Endothelial cell (in vitro differentiated cells): ENCODE data around the gene KRTAP10-6. TPM values are rescaled to one million over a fixed set of nuclear protein-coding genes. Genes with fewer than 3 reads are reported as not detected.
"Not testable (repeated sequence)": the region's sequence is repeated elsewhere in the genome, so short reads cannot be mapped to it uniquely, and the experiment has no call there.

Source experiments
- DNase-seq: peaks from one replicate; pipeline ENCODE4 v3.0.0; 2021; ENCODE audit warnings: low spot score
- H3K27ac Mint-ChIP-seq: one replicate; pipeline ENCODE4 v1.8.0; 2021; ENCODE audit warnings: mixed read lengths, inconsistent platforms; ENCODE audit not compliant: unreplicated experiment
- H3K27me3 Mint-ChIP-seq: one replicate; pipeline ENCODE4 v1.8.0; 2021; ENCODE audit warnings: mild to moderate bottlenecking, moderate library complexity, mixed read lengths, inconsistent platforms; ENCODE audit not compliant: unreplicated experiment
- H3K36me3 Mint-ChIP-seq: one replicate; pipeline ENCODE4 v1.8.0; 2021; ENCODE audit warnings: mild to moderate bottlenecking, low read depth, mixed read lengths, inconsistent platforms; ENCODE audit not compliant: unreplicated experiment
- H3K4me1 Mint-ChIP-seq: one replicate; pipeline ENCODE4 v1.8.0; 2021; ENCODE audit warnings: mild to moderate bottlenecking, mixed read lengths, inconsistent platforms; ENCODE audit not compliant: unreplicated experiment
- H3K4me3 Mint-ChIP-seq: one replicate; pipeline ENCODE4 v1.8.0; 2021; ENCODE audit warnings: mild to moderate bottlenecking, mixed read lengths, inconsistent platforms; ENCODE audit not compliant: unreplicated experiment
- H3K9me3 Mint-ChIP-seq: one replicate; pipeline ENCODE4 v1.8.0; 2021; ENCODE audit warnings: mixed read lengths, inconsistent platforms; ENCODE audit not compliant: unreplicated experiment
- total RNA-seq: library from RNA; stranded (reverse); fragmentation: NEBNext Ultra II Directional; extraction: Animal tissue kit (Norgen Biotek cat#: 25700); gene quantifications from one replicate; pipeline ENCODE4 v1.2.1, GENCODE V29; 2021; ENCODE audit not compliant: unreplicated experiment
- TF ChIP-seq, protein P1 (sequence below): fragments of 200-600 bp; sonication (generic); IDR thresholded peaks from one replicate; pipeline ENCODE4 v1.5.0; 2021; ENCODE audit warnings: antibody characterized with exemption; ENCODE audit not compliant: unreplicated experiment

Gene KRTAP10-6
- total RNA-seq, 1 donor from 2014 or later: not detected

DNA sequence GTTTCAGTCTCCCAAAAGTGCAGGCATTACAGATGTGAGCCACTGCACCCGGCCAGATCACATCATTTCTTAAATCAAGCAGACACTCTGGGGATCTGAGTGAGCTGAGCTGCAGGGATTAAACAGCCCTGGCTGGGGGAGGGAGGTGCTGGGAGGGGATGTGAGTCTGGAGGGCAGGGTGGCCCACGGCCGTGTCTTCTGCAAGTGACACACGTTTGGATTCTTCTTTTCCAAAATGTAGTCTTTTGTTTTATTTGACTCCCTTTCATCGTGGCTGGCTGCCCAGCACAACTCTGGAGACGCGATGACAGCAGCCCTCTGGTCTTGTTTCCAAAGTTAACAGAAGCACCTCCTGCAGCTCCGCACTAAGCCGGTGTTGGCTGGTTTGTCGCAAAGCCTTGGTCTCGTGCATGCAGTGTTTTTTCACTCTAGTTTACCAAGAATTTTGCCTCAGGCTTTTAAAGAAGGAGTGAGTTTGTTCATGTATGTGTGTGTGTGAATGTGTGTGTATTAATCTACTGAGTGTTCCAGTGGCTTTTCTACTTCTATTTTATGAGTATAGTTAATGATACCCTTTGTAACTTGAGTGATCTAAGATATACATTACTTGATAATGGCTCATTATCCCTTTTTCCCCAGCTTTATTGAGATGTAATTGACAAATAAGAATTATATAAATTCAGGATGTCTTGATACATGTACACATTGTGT, 9.1 kb downstream of the KRTAP10-6 start:
- Mint-ChIP-seq H3K27me3 (peaks cover 6% of the 10 kb centered on the region), H3K4me1 (no peaks in the 10 kb centered on the region), H3K4me3 (no peak overlapping the region), H3K36me3 (peaks cover 4% of the 10 kb centered on the region), H3K9me3 (no peaks in the 10 kb centered on the region), H3K27ac (no peak overlapping the region)
- DNase-seq: no peak
- TF ChIP-seq, protein P1, sequence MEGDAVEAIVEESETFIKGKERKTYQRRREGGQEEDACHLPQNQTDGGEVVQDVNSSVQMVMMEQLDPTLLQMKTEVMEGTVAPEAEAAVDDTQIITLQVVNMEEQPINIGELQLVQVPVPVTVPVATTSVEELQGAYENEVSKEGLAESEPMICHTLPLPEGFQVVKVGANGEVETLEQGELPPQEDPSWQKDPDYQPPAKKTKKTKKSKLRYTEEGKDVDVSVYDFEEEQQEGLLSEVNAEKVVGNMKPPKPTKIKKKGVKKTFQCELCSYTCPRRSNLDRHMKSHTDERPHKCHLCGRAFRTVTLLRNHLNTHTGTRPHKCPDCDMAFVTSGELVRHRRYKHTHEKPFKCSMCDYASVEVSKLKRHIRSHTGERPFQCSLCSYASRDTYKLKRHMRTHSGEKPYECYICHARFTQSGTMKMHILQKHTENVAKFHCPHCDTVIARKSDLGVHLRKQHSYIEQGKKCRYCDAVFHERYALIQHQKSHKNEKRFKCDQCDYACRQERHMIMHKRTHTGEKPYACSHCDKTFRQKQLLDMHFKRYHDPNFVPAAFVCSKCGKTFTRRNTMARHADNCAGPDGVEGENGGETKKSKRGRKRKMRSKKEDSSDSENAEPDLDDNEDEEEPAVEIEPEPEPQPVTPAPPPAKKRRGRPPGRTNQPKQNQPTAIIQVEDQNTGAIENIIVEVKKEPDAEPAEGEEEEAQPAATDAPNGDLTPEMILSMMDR: no peak

DNA sequence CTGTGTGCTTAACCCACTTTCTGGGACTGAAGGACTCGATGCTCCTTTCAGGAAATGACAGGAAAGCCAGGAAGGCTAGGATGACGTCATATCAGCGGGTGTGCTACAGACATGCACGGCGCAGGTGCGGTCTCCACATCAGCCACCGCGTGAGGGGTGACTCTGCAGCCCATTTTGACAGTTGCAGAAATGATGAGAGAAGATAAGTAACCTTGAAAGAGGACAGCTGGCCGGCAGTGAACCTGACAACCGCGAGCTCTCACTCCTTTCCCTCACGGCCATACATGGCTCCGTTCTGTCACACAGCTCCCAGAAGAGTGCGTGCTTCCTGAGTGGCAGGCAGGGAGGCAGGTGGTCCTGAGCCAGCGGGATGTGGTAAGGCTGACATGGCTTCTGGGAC, 10.2 kb downstream of the KRTAP10-6 start:
- H3K4me3 Mint-ChIP-seq: no peak overlapping the region
- H3K9me3 Mint-ChIP-seq: no peaks in the 10 kb centered on the region
- TF ChIP-seq, protein P1: no peak
- DNase-seq: no peak
- H3K27me3 Mint-ChIP-seq: peaks cover 6% of the 10 kb centered on the region
- H3K4me1 Mint-ChIP-seq: no peaks in the 10 kb centered on the region
- peaks cover 4% of the 10 kb centered on the region for H3K36me3 Mint-ChIP-seq
- no peak overlapping the region for H3K27ac Mint-ChIP-seq

DNA sequence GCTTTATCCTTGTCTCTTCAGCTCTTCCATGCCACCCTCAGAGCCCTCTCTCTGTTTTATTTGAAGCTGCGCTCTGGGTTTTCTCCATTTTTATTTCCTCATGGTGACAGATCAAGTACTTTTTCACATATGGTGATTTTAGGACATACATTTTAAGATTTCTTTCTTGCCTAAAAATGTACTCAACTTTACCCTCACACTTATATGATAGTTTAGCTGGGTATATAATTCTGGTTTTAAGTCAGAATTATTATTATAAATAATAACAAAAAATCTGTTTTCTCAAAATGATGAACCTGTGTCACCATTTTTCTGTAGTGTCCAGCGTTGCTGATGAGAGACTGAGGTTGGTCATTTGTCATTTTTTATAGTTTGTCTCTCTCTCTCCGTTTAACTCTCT, 11.1 kb downstream of the KRTAP10-6 start:
- DNase-seq: no peak
- TF ChIP-seq, protein P1: no peak
- Mint-ChIP-seq H3K36me3 (no peaks in the 10 kb centered on the region), H3K27ac (no peak overlapping the region), H3K9me3 (no peaks in the 10 kb centered on the region), H3K27me3 (peaks cover 4% of the 10 kb centered on the region), H3K4me3 (no peak overlapping the region), H3K4me1 (no peaks in the 10 kb centered on the region)

DNA sequence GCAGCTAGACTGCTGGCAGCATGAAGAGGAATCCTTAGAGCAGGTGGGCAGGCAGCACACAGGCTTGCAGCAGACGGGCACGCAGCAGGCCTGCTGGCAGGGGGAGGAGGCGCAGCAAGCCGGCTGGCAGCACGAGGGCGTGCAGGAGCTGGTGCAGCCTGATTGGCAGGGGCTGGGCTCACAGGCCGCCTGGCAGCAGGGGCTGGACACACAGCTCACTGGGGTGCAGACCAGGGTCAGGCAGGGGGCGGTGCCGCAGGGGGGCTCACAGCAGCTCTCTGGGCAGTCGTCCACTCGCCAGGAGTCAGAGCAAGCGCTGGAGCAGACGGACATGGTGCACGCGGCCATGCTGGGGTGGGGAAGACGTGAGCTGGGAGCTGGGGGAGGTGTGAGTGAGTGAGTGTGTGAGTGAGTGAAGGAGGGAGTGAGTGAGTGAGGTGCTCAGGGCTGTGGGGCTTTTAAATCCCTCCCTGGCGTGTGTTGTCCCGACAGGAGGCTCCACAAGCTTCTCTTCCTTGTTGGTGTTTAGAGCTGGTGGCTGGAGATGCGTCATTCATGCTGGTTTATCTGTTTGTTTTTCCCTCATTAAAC, 12.0 kb downstream of the KRTAP10-6 start, which contains the start of gene KRTAP10-5:
KRTAP10-5 (minus strand) TSS at position 374 of the 591 bp plus-strand sequence; CDS start at position 348, 26 bp downstream.
- H3K4me1 Mint-ChIP-seq, H3K4me3 Mint-ChIP-seq, DNase-seq: not testable (repeated sequence)

DNA sequence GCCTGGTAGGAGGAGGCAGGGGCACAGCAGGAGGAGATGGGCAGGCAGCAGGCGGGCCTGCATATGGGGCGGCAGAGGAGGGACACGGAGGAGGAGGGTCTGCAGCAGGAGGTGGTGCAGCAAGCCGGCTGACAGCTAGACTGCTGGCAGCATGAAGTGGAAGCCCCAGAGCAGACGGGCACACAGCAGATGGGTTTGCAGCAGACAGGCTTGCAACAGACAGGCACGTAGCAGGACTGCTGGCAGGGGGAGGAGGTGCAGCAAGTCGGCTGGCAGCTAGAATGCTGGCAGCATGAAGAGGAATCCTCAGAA, 12.5 kb downstream of the KRTAP10-6 start:
- Mint-ChIP-seq H3K27me3 (peaks cover 10% of the 10 kb centered on the region), H3K4me1 (peaks cover 4% of the 10 kb centered on the region), H3K27ac (no peak overlapping the region), H3K36me3 (peaks cover 3% of the 10 kb centered on the region), H3K4me3 (no peak overlapping the region), H3K9me3 (no peaks in the 10 kb centered on the region)
- DNase-seq: no peak
- TF ChIP-seq, protein P1: no peak

More for the DNA sequence above, 12.0 kb downstream of the KRTAP10-6 start, which contains the start of gene KRTAP10-5:
- not testable (repeated sequence) for H3K27me3 Mint-ChIP-seq, H3K36me3 Mint-ChIP-seq, H3K27ac Mint-ChIP-seq, H3K9me3 Mint-ChIP-seq
